DOHH2 (cell line): Measurements from ENCODE around the gene GOT2.
"Not testable (repeated sequence)": the region's sequence is repeated elsewhere in the genome, so short reads cannot be mapped to it uniquely, and the experiment has no call there.

Source experiments
- H3F3A ChIP-seq: fragments of 200-600 bp; sonication (generic), shearing (Covaris generic); 2 replicates; pipeline ENCODE4 v1.6.0; 2016; ENCODE audit warnings: antibody characterized with exemption, mild to moderate bottlenecking; ENCODE audit not compliant: control insufficient read depth, insufficient read depth
- H3K27ac ChIP-seq: fragments of 200-600 bp; sonication (generic); 2 replicates; pipeline ENCODE4 v1.5.1; 2014; ENCODE audit warnings: low read depth, mild to moderate bottlenecking, low read length, moderate library complexity
- H3K27me3 ChIP-seq: fragments of 200-600 bp; sonication (generic); 2 replicates; pipeline ENCODE4 v1.6.1; 2014; ENCODE audit warnings: mild to moderate bottlenecking, low read length, mixed read lengths; ENCODE audit not compliant: control insufficient read depth
- H3K36me3 ChIP-seq: fragments of 200-600 bp; sonication (generic); 2 replicates; pipeline ENCODE4 v1.6.1; 2014; ENCODE audit warnings: mild to moderate bottlenecking, low read length, moderate library complexity, mixed read lengths; ENCODE audit not compliant: control insufficient read depth
- H3K4me1 ChIP-seq: fragments of 200-600 bp; sonication (generic); 2 replicates; pipeline ENCODE4 v1.6.1; 2014; ENCODE audit warnings: mild to moderate bottlenecking, low read length, mixed read lengths; ENCODE audit not compliant: control insufficient read depth
- H3K4me2 ChIP-seq: fragments of 200-600 bp; sonication (generic); 2 replicates; pipeline ENCODE4 v1.6.0; 2014; ENCODE audit warnings: mild to moderate bottlenecking, low read length, moderate library complexity
- H3K4me3 ChIP-seq: fragments of 200-600 bp; sonication (generic); 2 replicates; pipeline ENCODE4 v1.5.1; 2014; ENCODE audit warnings: mild to moderate bottlenecking, low read length, mixed read lengths
- H3K79me2 ChIP-seq: fragments of 200-600 bp; sonication (generic); 2 replicates; pipeline ENCODE4 v1.6.1; 2014; ENCODE audit warnings: mild to moderate bottlenecking, low read length, mixed read lengths; ENCODE audit not compliant: control insufficient read depth
- H3K9me2 ChIP-seq: fragments of 200-600 bp; sonication (generic); replicated peaks from 2 replicates; pipeline ENCODE4 v1.6.1; 2014; ENCODE audit warnings: mild to moderate bottlenecking, low read length, mixed read lengths; ENCODE audit not compliant: control insufficient read depth
- H3K9me3 ChIP-seq: fragments of 200-600 bp; sonication (generic); 2 replicates; pipeline ENCODE4 v1.6.1; 2014; ENCODE audit warnings: antibody characterized with exemption, low read length, mixed read lengths; ENCODE audit not compliant: control insufficient read depth, insufficient read depth
- H4K20me1 ChIP-seq: fragments of 200-600 bp; sonication (generic); 2 replicates; pipeline ENCODE4 v1.6.0; 2014; ENCODE audit warnings: low read depth, mild to moderate bottlenecking, antibody characterized with exemption, low read length, moderate library complexity; ENCODE audit not compliant: control insufficient read depth, insufficient read depth
- CTCF ChIP-seq: fragments of 200-600 bp; sonication (generic); IDR thresholded peaks from one replicate; pipeline ENCODE4 v1.5.1; 2014; ENCODE audit warnings: antibody characterized with exemption, mild to moderate bottlenecking, low read depth, low read length; ENCODE audit not compliant: poor library complexity, severe bottlenecking
- EZH2phosphoT487 ChIP-seq: fragments of 200-600 bp; sonication (generic); IDR thresholded peaks from 2 replicates; pipeline ENCODE4 v1.6.1; 2017; ENCODE audit warnings: borderline replicate concordance, mild to moderate bottlenecking, antibody characterized with exemption, low read length, moderate library complexity, mixed read lengths

Gene GOT2

GRCh38 chr16:58699151-58699550, 35.0 kb downstream of the GOT2 start:
- H3K9me2 ChIP-seq = no peaks in the 10 kb centered on the region
- H3K9me3 ChIP-seq = no peaks in the 10 kb centered on the region
- no peaks in the 10 kb centered on the region for H3K27me3 ChIP-seq
- no peaks in the 10 kb centered on the region for H3K79me2 ChIP-seq
- no peak overlapping the region for H3K27ac ChIP-seq
- peaks cover 3% of the 10 kb centered on the region for H3K4me1 ChIP-seq
- H3K4me2 ChIP-seq = no peak overlapping the region
- no peaks in the 10 kb centered on the region for H3K36me3 ChIP-seq
- no peak overlapping the region for H3K4me3 ChIP-seq
- H4K20me1 ChIP-seq = no peaks in the 10 kb centered on the region
- H3F3A ChIP-seq = peaks cover 10% of the 10 kb centered on the region; the same call in 1 of the 2 replicates
- TF ChIP-seq CTCF (no peak), EZH2phosphoT487 (no peak)

GRCh38 chr16:58695368-58695767, 38.7 kb downstream of the GOT2 start:
- H3K4me1 ChIP-seq = peaks cover 3% of the 10 kb centered on the region
- no peaks in the 10 kb centered on the region; the same call in 1 of the 2 replicates for H3K9me3 ChIP-seq
- H3K9me2 ChIP-seq = no peaks in the 10 kb centered on the region
- no peak overlapping the region for H3K4me3 ChIP-seq
- no peak overlapping the region for H3K27ac ChIP-seq
- H3K27me3 ChIP-seq = no peaks in the 10 kb centered on the region
- H4K20me1 ChIP-seq = no peaks in the 10 kb centered on the region
- no peaks in the 10 kb centered on the region for H3K36me3 ChIP-seq
- TF ChIP-seq EZH2phosphoT487 = no peak
- no peak for TF ChIP-seq CTCF
- no peaks in the 10 kb centered on the region for H3K79me2 ChIP-seq
- no peak overlapping the region for H3K4me2 ChIP-seq
- H3F3A ChIP-seq = no peaks in the 10 kb centered on the region

- Histone ChIP-seq H3F3A (no peaks in the 10 kb centered on the region), H3K4me2 (no peak overlapping the region), H4K20me1 (no peaks in the 10 kb centered on the region), H3K27ac (no peak overlapping the region), H3K4me1 (no peaks in the 10 kb centered on the region), H3K9me3 (no peaks in the 10 kb centered on the region; the same call in 1 of the 2 replicates), H3K36me3 (no peaks in the 10 kb centered on the region), H3K27me3 (no peaks in the 10 kb centered on the region), H3K4me3 (no peak overlapping the region), H3K79me2 (no peaks in the 10 kb centered on the region), H3K9me2 (no peaks in the 10 kb centered on the region)
- TF ChIP-seq CTCF (no peak), EZH2phosphoT487 (no peak)
These were observed 41.7 kb downstream of the GOT2 start for GRCh38 chr16:58692450-58692849.

- not testable (repeated sequence) for H3K4me3 ChIP-seq, H3K27me3 ChIP-seq, H3K27ac ChIP-seq, H3F3A ChIP-seq, H3K9me2 ChIP-seq, H4K20me1 ChIP-seq, H3K36me3 ChIP-seq, H3K79me2 ChIP-seq, H3K9me3 ChIP-seq, H3K4me2 ChIP-seq
- peaks cover 10% of the 10 kb centered on the region for H3K4me1 ChIP-seq
These were observed 47.0 kb downstream of the GOT2 start for GRCh38 chr16:58686985-58687706.
